H1 (cell line): ENCODE measurements around the gene KLHDC4. TPM values are rescaled to one million over a fixed set of nuclear protein-coding genes. Genes with fewer than 3 reads are reported as not detected.

ENCODE experiments used
- CBX5 ChIP-seq: fragments of 300-800, 300-1000 bp; sonication (generic); IDR thresholded peaks from 2 replicates; pipeline ENCODE4 v1.7.1; 2016; ENCODE audit warnings: antibody characterized with exemption, low read length, low read depth
- CHD7 ChIP-seq: fragments of 300-600 bp; sonication (generic); IDR thresholded peaks from 2 replicates; pipeline ENCODE4 v1.7.1; 2012; ENCODE audit warnings: low read length, moderate library complexity, mild to moderate bottlenecking, inconsistent platforms; ENCODE audit not compliant: insufficient replicate concordance
- EP300 ChIP-seq, 2 experiments: IDR thresholded peaks; 1 replicate in 1 of 2; 2 replicates in 1 of 2; pipeline ENCODE4 v1.6.1; 2011 to 2012; ENCODE audit warnings: low read depth in 2 of 2, low read length in 2 of 2, mild to moderate bottlenecking in 2 of 2, borderline replicate concordance in 1 of 2, inconsistent platforms in 1 of 2, moderate library complexity in 1 of 2
- EZH2 ChIP-seq: fragments of 200-600 bp; sonication (generic); IDR thresholded peaks from 2 replicates; pipeline ENCODE4 v1.7.1; 2012; ENCODE audit warnings: low read depth, mild to moderate bottlenecking, moderate library complexity, low read length, inconsistent platforms; ENCODE audit not compliant: severe bottlenecking
- HDAC2 ChIP-seq, 2 experiments: fragments of 300-600 bp in 1 of 2; sonication (generic) in 1 of 2; IDR thresholded peaks; 2 replicates each; pipeline ENCODE4 v1.6.1; 2011 to 2012; ENCODE audit warnings: low read depth in 2 of 2, low read length in 2 of 2, mild to moderate bottlenecking in 2 of 2, moderate library complexity in 2 of 2, borderline replicate concordance in 1 of 2, inconsistent platforms in 1 of 2
- MAFK ChIP-seq: IDR thresholded peaks from 2 replicates; pipeline ENCODE4 v1.6.1; 2012; ENCODE audit warnings: low read depth, mild to moderate bottlenecking, improper control_type of control experiment, low read length
- polyA plus RNA-seq, 7 experiments: library from polyadenylated mRNA; depleted of rRNA in 3 of 7; stranded (reverse) in 5 of 7; unstranded in 2 of 7; fragments of >200 nt in 5 of 7; fragments of 200-250 nt in 2 of 7; gene quantifications; 1 replicate in 5 of 7; 2 replicates in 1 of 7; 4 replicates in 1 of 7; pipeline versions ENCODE4 v1.2.1 to v1.2.3, GENCODE V29; 2011 to 2013; ENCODE audit warnings: missing spikeins in 2 of 7, mixed read lengths in 2 of 7
- total RNA-seq: library from RNA; stranded (reverse); fragmentation: NEBNext Ultra II Directional; extraction: Animal tissue kit (Norgen Biotek cat#: 25700); gene quantifications from 2 replicates; pipeline ENCODE4 v1.2.1, GENCODE V29; 2021

The KLHDC4 gene
- total and polyA plus RNA-seq, 2 of the 8 experiments (the other 6 are each of a cell fraction or from before 2014, with no cell fraction given): 23.7 to 63.9 TPM

- TF ChIP-seq CHD7 (no peak), HDAC2 (IDR thresholded peaks at IDR 0.05; ENCODE audit: borderline replicate concordance in 1 of 2, low read depth in 2 of 2, low read length in 2 of 2) (no peak), EP300 (IDR thresholded peaks at IDR 0.05; ENCODE audit: borderline replicate concordance in 1 of 2, low read depth in 2 of 2, low read length in 2 of 2) (no peak), EZH2 (no peak), CBX5 (no peak), MAFK (no peak)
- TF ChIP-seq, all 59 proteins: peak for 0
These were observed 43.5 kb upstream of the KLHDC4 start (continued) for GRCh38 chr16:87809150-87809902.
